Pancreas (tissue), 10 donors: ENCODE data around the gene HIVEP3. TPM values are rescaled to one million over a fixed set of nuclear protein-coding genes. Genes with fewer than 3 reads are reported as not detected.

ENCODE experiments used
- ATAC-seq, 4 donors: fragments of 200-7000 bp; cut with Tn5 transposase; one replicate each; pipeline versions ENCODE4 v1.8.0 to v1.9.1; 2020; ENCODE audit warnings: mild to moderate bottlenecking in 4 of 4, moderate library complexity in 4 of 4
- DNase-seq, 6 donors: peaks; one replicate each; pipeline ENCODE4 v3.0.0-alpha.2; 2020
- FAIRE-seq: peaks from 2 replicates; lab custom pipeline; 2012; peaks lifted over from hg19 to GRCh38; lab: Jason Lieb, UNC
- H3K27ac ChIP-seq, 4 donors: fragments of 200-600 bp; sonication (generic); 1 replicate in 3 of 4; 2 replicates in 1 of 4; pipeline versions ENCODE4 v1.5.0 to v1.8.0; 2020
- H3K27me3 ChIP-seq, 4 donors: fragments of 200-600 bp; one replicate each; pipeline ENCODE4 v1.8.0; 2021
- H3K36me3 ChIP-seq, 3 donors: fragments of 200-600 bp; sonication (generic) in 1 of 3; one replicate each; pipeline versions ENCODE4 v1.5.0 to v1.8.0; 2020 to 2021
- H3K4me1 ChIP-seq, 3 donors: fragments of 200-600 bp; one replicate each; pipeline ENCODE4 v1.8.0; 2021
- H3K4me3 ChIP-seq, 4 donors: fragments of 200-600 bp; sonication (generic) in 2 of 4; one replicate each; pipeline versions ENCODE4 v1.5.0 to v1.8.0; 2020 to 2021
- H3K9me3 ChIP-seq, 4 donors: fragments of 200-600 bp; one replicate each; pipeline ENCODE4 v1.8.0; 2021
- WGBS, 2 donors: extraction: QIAGEN DNeasy Blood & Tissue Kit; methylation state at CpG; one replicate each; pipeline ENCODE4 v1.1.7; 2013; 5-methylcytosine and 5-hydroxymethylcytosine counted together
- intact Hi-C, 3 donors: fragments of 100-400 bp; cut with DNase I; formaldehyde crosslinking; loops; one replicate each; pipeline versions ENCODE4 v1.11.1 to v1.14.2; 2022
- polyA plus RNA-seq, 2 donors: library from polyadenylated mRNA; stranded (reverse); fragments of 200-250 nt; gene quantifications; one replicate each; pipeline ENCODE4 v1.2.3, GENCODE V29; 2013
- total RNA-seq, 6 donors: library from RNA; stranded (reverse); fragmentation: NEBNext Ultra II Directional in 4 of 6; extraction: Animal tissue kit (Norgen Biotek cat#: 25700) in 4 of 6; gene quantifications; one replicate each; pipeline versions ENCODE4 v1.2.1 to v1.2.4, GENCODE V29; 2021 to 2023
- TF ChIP-seq, protein P1 (sequence below), 4 donors: fragments of 200-600 bp; sonication (generic) in 3 of 4; IDR thresholded peaks; one replicate each; pipeline versions ENCODE4 v1.5.0 to v1.8.0; 2021; ENCODE audit warnings: antibody characterized with exemption in 4 of 4
- donor health status: healthy with polysubstance abuse.
- donor health status: DM: no; HTN: no; CAD: no; lungs with moderate emphysema.
- donor health status: DM: no; HTN: no; CAD: no.
- donor health status: control.
- donor health status: control.
- donor health status: Bipolar disorder and iron deficiency.
- donor health status: DM: yes; HTN: yes; CAD: no.
- donor health status: DM: no; HTN: no; CAD: no.
- donor health status: DM: no; HTN: no; CAD: no.
- donor health status: DM: yes; HTN: yes; CAD: no.

The HIVEP3 gene
- total and polyA plus RNA-seq, 8 donors = 2.7 to 5.0 (median 3.1) TPM

- Histone ChIP-seq H3K4me1 (no peaks in the 10 kb centered on the region), H3K36me3 (no peaks in the 10 kb centered on the region), H3K27ac (no peak overlapping the region), H3K4me3 (no peak overlapping the region), H3K27me3 (no peaks in the 10 kb centered on the region), H3K9me3 (no peaks in the 10 kb centered on the region)
- TF ChIP-seq, protein P1, sequence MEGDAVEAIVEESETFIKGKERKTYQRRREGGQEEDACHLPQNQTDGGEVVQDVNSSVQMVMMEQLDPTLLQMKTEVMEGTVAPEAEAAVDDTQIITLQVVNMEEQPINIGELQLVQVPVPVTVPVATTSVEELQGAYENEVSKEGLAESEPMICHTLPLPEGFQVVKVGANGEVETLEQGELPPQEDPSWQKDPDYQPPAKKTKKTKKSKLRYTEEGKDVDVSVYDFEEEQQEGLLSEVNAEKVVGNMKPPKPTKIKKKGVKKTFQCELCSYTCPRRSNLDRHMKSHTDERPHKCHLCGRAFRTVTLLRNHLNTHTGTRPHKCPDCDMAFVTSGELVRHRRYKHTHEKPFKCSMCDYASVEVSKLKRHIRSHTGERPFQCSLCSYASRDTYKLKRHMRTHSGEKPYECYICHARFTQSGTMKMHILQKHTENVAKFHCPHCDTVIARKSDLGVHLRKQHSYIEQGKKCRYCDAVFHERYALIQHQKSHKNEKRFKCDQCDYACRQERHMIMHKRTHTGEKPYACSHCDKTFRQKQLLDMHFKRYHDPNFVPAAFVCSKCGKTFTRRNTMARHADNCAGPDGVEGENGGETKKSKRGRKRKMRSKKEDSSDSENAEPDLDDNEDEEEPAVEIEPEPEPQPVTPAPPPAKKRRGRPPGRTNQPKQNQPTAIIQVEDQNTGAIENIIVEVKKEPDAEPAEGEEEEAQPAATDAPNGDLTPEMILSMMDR (IDR thresholded peaks at IDR 0.05) = no peak
- no peak for ATAC-seq
- FAIRE-seq = no peak
- 91% methylated on average over 2 of the region's 2 CpGs for WGBS, 2 donors
- intact Hi-C loops = no loop called here
- no peak for DNase-seq
These were observed 410.4 kb downstream of the HIVEP3 start for GRCh38 chr1:41508290-41508689.

DNA sequence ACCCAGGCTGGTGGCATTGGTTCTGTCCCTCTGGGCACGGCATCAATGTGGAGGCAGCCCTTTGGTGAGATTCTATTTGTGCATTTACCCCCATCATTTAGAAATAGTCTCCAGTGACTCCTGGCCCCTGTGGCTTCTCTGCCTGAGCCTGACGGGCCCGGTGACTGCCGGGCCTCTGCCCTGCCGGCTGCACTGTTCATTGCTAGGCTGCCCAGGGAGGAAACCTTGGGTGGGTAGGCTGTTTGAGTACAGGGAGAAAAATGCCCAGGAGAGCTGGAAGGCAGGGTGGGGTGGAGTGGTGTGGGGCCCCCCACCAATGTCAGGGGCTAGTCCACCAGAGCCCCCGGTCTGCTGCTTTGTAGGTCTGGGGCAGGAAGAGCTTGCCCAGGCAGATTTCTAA is 410.9 kb downstream of the HIVEP3 start:
- no peaks in the 10 kb centered on the region for H3K27me3 ChIP-seq
- ATAC-seq (no peak), DNase-seq (peak in 1 of 6 donors; percentile 38), FAIRE-seq (no peak)
- intact Hi-C loops = no loop called here
- no peak overlapping the region for H3K27ac ChIP-seq
- no peaks in the 10 kb centered on the region for H3K36me3 ChIP-seq
- no peaks in the 10 kb centered on the region for H3K9me3 ChIP-seq
- H3K4me1 ChIP-seq = no peaks in the 10 kb centered on the region
- H3K4me3 ChIP-seq = no peak overlapping the region
- 90 to 94% methylated on average over 6 of the region's 6 CpGs for WGBS, 2 donors
- TF ChIP-seq, protein P1 (IDR thresholded peaks at IDR 0.05) = no peak

GRCh38 chr1:41507110-41507720 is 411.5 kb downstream of the HIVEP3 start:
- ATAC-seq = no peak
- no peaks in the 10 kb centered on the region for H3K27me3 ChIP-seq
- 86 to 92% methylated on average over 12 to 13 of the region's 13 CpGs for WGBS, 2 donors
- no peak overlapping the region for H3K27ac ChIP-seq
- no peaks in the 10 kb centered on the region for H3K36me3 ChIP-seq
- DNase-seq = peak in 1 of 6 donors; percentile 44
- no peak for FAIRE-seq
- H3K9me3 ChIP-seq = no peaks in the 10 kb centered on the region
- no peaks in the 10 kb centered on the region for H3K4me1 ChIP-seq
- intact Hi-C loops = no loop called here
- TF ChIP-seq, protein P1 (IDR thresholded peaks at IDR 0.05) = no peak
- no peak overlapping the region for H3K4me3 ChIP-seq

GRCh38 chr1:41504114-41505035 is 414.3 kb downstream of the HIVEP3 start:
- DNase-seq (peak in 1 of 6 donors; percentile 45), ATAC-seq (no peak), FAIRE-seq (no peak)
- Histone ChIP-seq H3K4me3 (no peak overlapping the region), H3K27ac (no peak overlapping the region), H3K36me3 (no peaks in the 10 kb centered on the region), H3K9me3 (no peaks in the 10 kb centered on the region), H3K4me1 (peaks cover 18 to 20% (median 19%) of the 10 kb centered on the region in 3 donors), H3K27me3 (no peaks in the 10 kb centered on the region)
- WGBS, 2 donors = 86 to 88% methylated on average over 15 of the region's 15 CpGs
- intact Hi-C loops = no loop called here
- TF ChIP-seq, protein P1 (IDR thresholded peaks at IDR 0.05) = no peak
